Activated CD8-positive, alpha-beta T cell treated with anti-CD3 and anti-CD28 coated beads for 36 hours (primary cell): ENCODE measurements around the gene TBRG1. TPM values are rescaled to one million over a fixed set of nuclear protein-coding genes. Genes with fewer than 3 reads are reported as not detected.
A peak's percentile ranks its signal among the peaks of the same experiment; 100 is the strongest.

Source experiments
- ATAC-seq: fragments of 200-7000 bp; cut with Tn5 transposase; one replicate; pipeline ENCODE4 v1.10.0; 2021; ENCODE audit warnings: mild to moderate bottlenecking, moderate library complexity
- CTCF ChIA-PET: fragments of 350-600 bp; sonication (Branson Sonifier 250); formaldehyde crosslinking; loops from one replicate; lab custom pipeline; 2021; ENCODE audit warnings: antibody characterized with exemption; lab: Charles Lee
- POLR2A ChIA-PET: fragments of 350-600 bp; sonication (Branson Sonifier 250); formaldehyde crosslinking; loops from one replicate; lab custom pipeline; 2021; ENCODE audit warnings: antibody characterized with exemption; lab: Charles Lee
- DNase-seq: peaks from one replicate; pipeline ENCODE4 v3.0.0-alpha.2; 2020
- H3K27ac Mint-ChIP-seq: one replicate; pipeline ENCODE4 v1.8.0; 2021; ENCODE audit warnings: mild to moderate bottlenecking, mixed read lengths
- H3K27me3 Mint-ChIP-seq: one replicate; pipeline ENCODE4 v1.8.0; 2021; ENCODE audit warnings: mixed read lengths
- H3K36me3 Mint-ChIP-seq: one replicate; pipeline ENCODE4 v1.8.0; 2021; ENCODE audit warnings: low read depth, mixed read lengths
- H3K4me1 Mint-ChIP-seq: one replicate; pipeline ENCODE4 v1.8.0; 2021; ENCODE audit warnings: low read depth, mixed read lengths
- H3K4me3 Mint-ChIP-seq: one replicate; pipeline ENCODE4 v1.8.0; 2021; ENCODE audit warnings: mild to moderate bottlenecking, moderate library complexity, mixed read lengths
- H3K9me3 Mint-ChIP-seq: one replicate; pipeline ENCODE4 v1.8.0; 2021; ENCODE audit warnings: mixed read lengths
- CTCF ChIP-seq: fragments of 200-600 bp; IDR thresholded peaks from one replicate; pipeline ENCODE4 v1.8.0; 2022; ENCODE audit warnings: antibody characterized with exemption, mild to moderate bottlenecking
- intact Hi-C: fragments of 100-400 bp; cut with micrococcal nuclease; formaldehyde crosslinking; loops from one replicate; pipeline ENCODE4 v1.10.0; 2022
- total RNA-seq, 2 experiments: library from RNA; stranded (reverse); gene quantifications; one replicate each; pipeline ENCODE4 v1.2.3, GENCODE V29; 2021

The TBRG1 gene
- total RNA-seq, 2 experiments from 2014 or later = 31.9 to 32.1 TPM

GRCh38 chr11:124672536-124673215 is 50.0 kb downstream of the TBRG1 start:
- DNase-seq = no peak
- ChIA-PET CTCF (interaction anchor here (1.2 to 3.1 kb wide), 5 partner anchors 71 to 164 kb away, joined by 4 to 19 read pairs (median 13); partner anchors contain the start of gene ESAM), POLR2A (interaction anchor here (1.2 to 1.6 kb wide), 6 partner anchors 74 to 204 kb away, joined by 3 to 6 read pairs (median 4); partner anchors contain the start of gene MSANTD2)

GRCh38 chr11:124673333-124674167 is 50.9 kb downstream of the TBRG1 start, which contains the start of the genes SIAE and SPA17:
SIAE (minus strand) TSS chr11:124673739; CDS start chr11:124673708, 31 bp downstream.
SPA17 (plus strand) TSS chr11:124673904; CDS start chr11:124675265, 1,361 bp downstream.
- peak within 1 kb of the TSS; percentile 88 for H3K4me3 Mint-ChIP-seq
- peaks cover 2% of the 10 kb centered on the region for H3K36me3 Mint-ChIP-seq
- TF ChIP-seq CTCF = no peak
- H3K27ac Mint-ChIP-seq = peak within 1 kb of the TSS; percentile 90
- intact Hi-C loops = loop anchor here (5.0 kb wide), 1 partner anchor 74 kb away; no protein-coding TSS in a partner anchor
- CTCF ChIA-PET = interaction anchor here (1.1 to 3.1 kb wide), 6 partner anchors 27 to 164 kb away, joined by 3 to 19 read pairs (median 9); partner anchors contain the start of gene ESAM
- POLR2A ChIA-PET = interaction anchor here (0.6 to 1.6 kb wide), 8 partner anchors 57 to 203 kb away, joined by 3 to 6 read pairs (median 4); partner anchors contain the start of gene MSANTD2
- H3K9me3 Mint-ChIP-seq = no peaks in the 10 kb centered on the region
- ATAC-seq (peak; percentile 89), DNase-seq (peak; percentile 91)
- no peaks in the 10 kb centered on the region for H3K27me3 Mint-ChIP-seq
- peaks cover 30% of the 10 kb centered on the region for H3K4me1 Mint-ChIP-seq

More at GRCh38 chr11:124672536-124673215, 50.0 kb downstream of the TBRG1 start:
- Mint-ChIP-seq H3K27ac (peak overlapping the region; percentile 4), H3K4me1 (peaks cover 30% of the 10 kb centered on the region), H3K4me3 (peak overlapping the region; percentile 88), H3K27me3 (no peaks in the 10 kb centered on the region), H3K9me3 (no peaks in the 10 kb centered on the region), H3K36me3 (peaks cover 2% of the 10 kb centered on the region)
- ATAC-seq = no peak
- TF ChIP-seq CTCF = no peak
- intact Hi-C loops = loop anchor here (5.0 kb wide), 1 partner anchor 75 kb away; no protein-coding TSS in a partner anchor

- Mint-ChIP-seq H3K27me3 (no peaks in the 10 kb centered on the region), H3K27ac (peak overlapping the region; percentile 90), H3K4me1 (peaks cover 30% of the 10 kb centered on the region), H3K9me3 (no peaks in the 10 kb centered on the region), H3K4me3 (peak overlapping the region; percentile 88), H3K36me3 (peaks cover 2% of the 10 kb centered on the region)
- no peak for TF ChIP-seq CTCF
- intact Hi-C loops = loop anchor here (5.0 kb wide), 1 partner anchor 73 kb away; no protein-coding TSS in a partner anchor
- CTCF ChIA-PET = interaction anchor here (1.1 to 3.1 kb wide), 5 partner anchors 26 to 163 kb away, joined by 3 to 19 read pairs (median 13); partner anchors contain the start of gene ESAM
- ATAC-seq (no peak), DNase-seq (no peak)
- POLR2A ChIA-PET = interaction anchor here (0.6 to 1.6 kb wide), 7 partner anchors 57 to 202 kb away, joined by 3 to 6 read pairs (median 3); partner anchors contain the start of gene MSANTD2
Measured at GRCh38 chr11:124674168-124674517, 51.5 kb downstream of the TBRG1 start.

- H3K27ac Mint-ChIP-seq = peak overlapping the region; percentile 90
- H3K4me1 Mint-ChIP-seq = peaks cover 30% of the 10 kb centered on the region
- H3K9me3 Mint-ChIP-seq = no peaks in the 10 kb centered on the region
- ChIA-PET POLR2A (interaction anchor here (0.8 to 1.6 kb wide), 2 partner anchors 202 to 1480 kb away, joined by 3 to 5 read pairs; no protein-coding TSS in a partner anchor), CTCF (interaction anchor here (1.1 to 3.1 kb wide), 3 partner anchors 72 to 162 kb away, joined by 4 to 19 read pairs (median 14); partner anchors contain the start of gene ESAM)
- intact Hi-C loops = loop anchor here (5.0 kb wide), 1 partner anchor 73 kb away; no protein-coding TSS in a partner anchor
- H3K27me3 Mint-ChIP-seq = no peaks in the 10 kb centered on the region
- H3K4me3 Mint-ChIP-seq = peak overlapping the region; percentile 88
- no peak for DNase-seq
- no peak for TF ChIP-seq CTCF
- no peak for ATAC-seq
- peaks cover 2% of the 10 kb centered on the region for H3K36me3 Mint-ChIP-seq
Measured at GRCh38 chr11:124674571-124674970, 51.9 kb downstream of the TBRG1 start.
